IMR-90 (cell line): Measurements from ENCODE around the gene BRD4. TPM values are rescaled to one million over a fixed set of nuclear protein-coding genes. Genes with fewer than 3 reads are reported as not detected.

Source experiments
- ATAC-seq: fragments of 200-7000 bp; cut with Tn5 transposase; 2 replicates; pipeline ENCODE4 v1.9.1; 2020; ENCODE audit warnings: low read depth, mild to moderate bottlenecking, moderate library complexity
- BruUV-seq: library from RNA; stranded (reverse); fragments of 400-500 nt; replicated peaks from 2 replicates; lab custom pipeline; 2021; lab: Mats Ljungman, UMichigan
- CTCF ChIA-PET: fragments of 300-600 bp; formaldehyde crosslinking; extraction: SDS; loops from one replicate; lab custom pipeline; 2021; ENCODE audit warnings: antibody characterized with exemption; lab: Yijun Ruan, JAX
- POLR2A ChIA-PET: fragments of 300-600 bp; sonication (Branson Sonifier 250); formaldehyde crosslinking; loops from one replicate; lab custom pipeline; 2022; ENCODE audit warnings: antibody characterized with exemption; ENCODE audit not compliant: unreplicated experiment; lab: Charles Lee
- DNase-seq: peaks from one replicate; pipeline ENCODE4 v3.0.0; 2013
- H2AFZ ChIP-seq: replicated peaks from 2 replicates; pipeline ENCODE3; 2013; ENCODE audit warnings: low read length, mild to moderate bottlenecking; ENCODE audit not compliant: poor library complexity
- H2AK5ac ChIP-seq: 2 replicates; pipeline ENCODE4 v1.6.1; 2013; ENCODE audit warnings: low read depth, low read length, inconsistent platforms
- H2AK9ac ChIP-seq: replicated peaks from 2 replicates; pipeline ENCODE3; 2013; ENCODE audit warnings: mild to moderate bottlenecking, low read depth, low read length, moderate library complexity; ENCODE audit not compliant: poor library complexity
- H2BK120ac ChIP-seq: 2 replicates; pipeline ENCODE4 v1.6.1; 2013; ENCODE audit warnings: low read depth, low read length, inconsistent platforms
- H2BK15ac ChIP-seq: 3 replicates; pipeline ENCODE4 v1.6.1; 2013; ENCODE audit warnings: low read depth, low read length, inconsistent platforms
- H2BK20ac ChIP-seq: 2 replicates; pipeline ENCODE4 v1.6.1; 2013; ENCODE audit warnings: low read depth, mild to moderate bottlenecking, inconsistent platforms, low read length, moderate library complexity
- H2BK5ac ChIP-seq: 2 replicates; pipeline ENCODE4 v1.6.1; 2013; ENCODE audit warnings: mild to moderate bottlenecking, low read depth, low read length, inconsistent platforms; ENCODE audit not compliant: poor library complexity, severe bottlenecking
- H3K14ac ChIP-seq: replicated peaks from 2 replicates; pipeline ENCODE4 v1.6.1; 2013; ENCODE audit warnings: low read depth, low read length, inconsistent platforms
- H3K18ac ChIP-seq: 2 replicates; pipeline ENCODE4 v1.6.1; 2013; ENCODE audit warnings: low read depth, low read length, control low read depth
- H3K23ac ChIP-seq: 2 replicates; pipeline ENCODE4 v1.6.1; 2013; ENCODE audit warnings: low read depth, low read length, inconsistent platforms
- H3K27ac ChIP-seq: 2 replicates; pipeline ENCODE4 v1.5.1; 2013; ENCODE audit warnings: mild to moderate bottlenecking, control low read depth, low read length; ENCODE audit not compliant: insufficient read depth
- H3K27me3 ChIP-seq: 2 replicates; pipeline ENCODE4 v1.6.1; 2013; ENCODE audit warnings: low read length; ENCODE audit not compliant: control insufficient read depth, insufficient read depth
- H3K36me3 ChIP-seq: 2 replicates; pipeline ENCODE4 v1.6.1; 2013; ENCODE audit warnings: low read length, mixed read lengths; ENCODE audit not compliant: control insufficient read depth, insufficient read depth
- H3K4ac ChIP-seq: 2 replicates; pipeline ENCODE4 v1.6.1; 2013; ENCODE audit warnings: low read depth, low read length, inconsistent platforms
- H3K4me1 ChIP-seq: 2 replicates; pipeline ENCODE4 v1.6.1; 2013; ENCODE audit warnings: low read length, mixed read lengths; ENCODE audit not compliant: control insufficient read depth, insufficient read depth
- H3K4me2 ChIP-seq: 2 replicates; pipeline ENCODE4 v1.6.1; 2013; ENCODE audit warnings: low read depth, mild to moderate bottlenecking, control low read depth, low read length, moderate library complexity
- H3K4me3 ChIP-seq: 2 replicates; pipeline ENCODE4 v1.5.1; 2013; ENCODE audit warnings: low read depth, mild to moderate bottlenecking, control low read depth, low read length, moderate library complexity; ENCODE audit not compliant: insufficient read depth
- H3K56ac ChIP-seq: 2 replicates; pipeline ENCODE4 v1.6.1; 2013; ENCODE audit warnings: low read length, inconsistent platforms; ENCODE audit not compliant: insufficient read depth; ENCODE audit errors: extremely low read depth
- H3K79me1 ChIP-seq, 2 experiments: 2 replicates each; pipeline ENCODE4 v1.6.1; 2013; ENCODE audit warnings: low read length in 2 of 2, inconsistent platforms in 1 of 2, low read depth in 1 of 2
- H3K9ac ChIP-seq: 2 replicates; pipeline ENCODE4 v1.6.1; 2013; ENCODE audit warnings: low read depth, low read length, control low read depth
- H3K9me1 ChIP-seq: 2 replicates; pipeline ENCODE4 v1.6.1; 2013; ENCODE audit warnings: low read length, inconsistent platforms; ENCODE audit not compliant: insufficient read depth
- H3K9me3 ChIP-seq: 2 replicates; pipeline ENCODE4 v1.6.1; 2013; ENCODE audit warnings: low read length; ENCODE audit not compliant: control insufficient read depth, insufficient read depth
- H4K20me1 ChIP-seq: 2 replicates; pipeline ENCODE4 v1.6.1; 2013; ENCODE audit warnings: low read length, inconsistent platforms; ENCODE audit not compliant: insufficient read depth
- H4K5ac ChIP-seq: 2 replicates; pipeline ENCODE4 v1.6.1; 2013; ENCODE audit warnings: mild to moderate bottlenecking, low read depth, low read length, control low read depth
- H4K8ac ChIP-seq, 2 experiments: 2 replicates each; pipeline ENCODE4 v1.6.1; 2013; ENCODE audit warnings: low read depth in 2 of 2, low read length in 2 of 2, control low read depth in 1 of 2, inconsistent platforms in 1 of 2
- H4K91ac ChIP-seq: 2 replicates; pipeline ENCODE4 v1.6.1; 2013; ENCODE audit warnings: low read depth, low read length, inconsistent platforms; ENCODE audit not compliant: insufficient read depth
- BHLHE40 ChIP-seq: fragments of 150-350 bp; IDR thresholded peaks from 2 replicates; pipeline ENCODE4 v1.6.1; 2016; ENCODE audit warnings: mild to moderate bottlenecking, low read depth, low read length
- CEBPB ChIP-seq: IDR thresholded peaks from 2 replicates; pipeline ENCODE4 v1.6.1; 2012; ENCODE audit warnings: low read depth, low read length, improper control_type of control experiment
- FOS ChIP-seq: fragments of 150-350 bp; IDR thresholded peaks from 2 replicates; pipeline ENCODE4 v1.6.1; 2016; ENCODE audit warnings: low read depth, low read length
- MAFK ChIP-seq: IDR thresholded peaks from 2 replicates; pipeline ENCODE4 v1.6.1; 2012; ENCODE audit warnings: low read depth, low read length, improper control_type of control experiment
- MAZ ChIP-seq: IDR thresholded peaks from 2 replicates; pipeline ENCODE4 v1.6.1; 2012; ENCODE audit warnings: low read depth, mild to moderate bottlenecking, low read length, improper control_type of control experiment, moderate library complexity, borderline replicate concordance
- MXI1 ChIP-seq: IDR thresholded peaks from 2 replicates; pipeline ENCODE4 v1.6.1; 2012; ENCODE audit warnings: low read depth, mild to moderate bottlenecking, low read length, moderate library complexity, borderline replicate concordance
- NFE2L2 ChIP-seq: fragments of 150-350 bp; IDR thresholded peaks from 2 replicates; pipeline ENCODE4 v1.6.1; 2016; ENCODE audit warnings: low read depth, mild to moderate bottlenecking, low read length
- POLR2A ChIP-seq: IDR thresholded peaks from 2 replicates; pipeline ENCODE4 v1.6.1; 2012; ENCODE audit warnings: mild to moderate bottlenecking, low read depth, low read length
- RCOR1 ChIP-seq: IDR thresholded peaks from 2 replicates; pipeline ENCODE4 v1.6.1; 2012; ENCODE audit warnings: mild to moderate bottlenecking, low read length, improper control_type of control experiment; ENCODE audit not compliant: insufficient replicate concordance
- RFX5 ChIP-seq: IDR thresholded peaks from 2 replicates; pipeline ENCODE4 v1.8.0; 2012; ENCODE audit warnings: low read depth, mild to moderate bottlenecking, low read length, moderate library complexity
- SMC3 ChIP-seq: fragments of 150-350 bp; IDR thresholded peaks from 2 replicates; pipeline ENCODE4 v1.6.1; 2016; ENCODE audit warnings: low read depth, mild to moderate bottlenecking, antibody characterized with exemption, low read length, moderate library complexity
- WGBS, 2 experiments: methylation state at CpG; one replicate each; pipeline versions ENCODE4 v1.1.5 to v1.1.7; 2013; ENCODE audit warnings: missing lambda C conversion rate in 2 of 2; ENCODE audit not compliant: insufficient read length in 1 of 2; ENCODE audit errors: extremely low coverage in 2 of 2; 5-methylcytosine and 5-hydroxymethylcytosine counted together
- dilution Hi-C: fragments of 300-500 bp; cut with HindIII; formaldehyde crosslinking; loops from one replicate; pipeline ENCODE4 v1.14.3; 2018; ENCODE audit warnings: low sequenced_read_pairs; ENCODE audit not compliant: unreplicated experiment
- in situ Hi-C: fragments of 300-500 bp; cut with MboI; formaldehyde crosslinking; loops from 3 replicates; pipeline ENCODE4 v1.14.3; 2019; ENCODE audit warnings: low sequenced_read_pairs, inconsistent platforms, mixed read lengths
- intact Hi-C: fragments of 100-400 bp; cut with micrococcal nuclease; formaldehyde crosslinking; loops from 2 replicates; pipeline ENCODE4 v1.10.0; 2022
- polyA plus RNA-seq, 3 experiments: library from polyadenylated mRNA; depleted of rRNA; stranded (reverse); fragments of >200 nt; gene quantifications; 2 replicates each; pipeline ENCODE4 v1.2.3, GENCODE V29; 2012; ENCODE audit warnings: low replicate concordance in 1 of 3
- total RNA-seq: library from RNA; depleted of rRNA; stranded (reverse); fragments of >200 nt; gene quantifications from 2 replicates; pipeline ENCODE4 v1.2.3, GENCODE V29; 2012
- TF ChIP-seq, protein P1 (sequence below): conservative IDR thresholded peaks from 2 replicates; pipeline ENCODE4 v1.5.1; 2012; ENCODE audit warnings: mild to moderate bottlenecking, low read depth, low read length, improper control_type of control experiment
- TF ChIP-seq, protein P2 (sequence below): fragments of 150-350 bp; IDR thresholded peaks from 2 replicates; pipeline ENCODE4 v1.6.1; 2016; ENCODE audit warnings: low read depth, mild to moderate bottlenecking, low read length, moderate library complexity, borderline replicate concordance

The BRD4 gene
- total and polyA plus RNA-seq, 2 of the 4 experiments (the other 2 are of a cell fraction), result 7.0 to 21.1 TPM

DNA sequence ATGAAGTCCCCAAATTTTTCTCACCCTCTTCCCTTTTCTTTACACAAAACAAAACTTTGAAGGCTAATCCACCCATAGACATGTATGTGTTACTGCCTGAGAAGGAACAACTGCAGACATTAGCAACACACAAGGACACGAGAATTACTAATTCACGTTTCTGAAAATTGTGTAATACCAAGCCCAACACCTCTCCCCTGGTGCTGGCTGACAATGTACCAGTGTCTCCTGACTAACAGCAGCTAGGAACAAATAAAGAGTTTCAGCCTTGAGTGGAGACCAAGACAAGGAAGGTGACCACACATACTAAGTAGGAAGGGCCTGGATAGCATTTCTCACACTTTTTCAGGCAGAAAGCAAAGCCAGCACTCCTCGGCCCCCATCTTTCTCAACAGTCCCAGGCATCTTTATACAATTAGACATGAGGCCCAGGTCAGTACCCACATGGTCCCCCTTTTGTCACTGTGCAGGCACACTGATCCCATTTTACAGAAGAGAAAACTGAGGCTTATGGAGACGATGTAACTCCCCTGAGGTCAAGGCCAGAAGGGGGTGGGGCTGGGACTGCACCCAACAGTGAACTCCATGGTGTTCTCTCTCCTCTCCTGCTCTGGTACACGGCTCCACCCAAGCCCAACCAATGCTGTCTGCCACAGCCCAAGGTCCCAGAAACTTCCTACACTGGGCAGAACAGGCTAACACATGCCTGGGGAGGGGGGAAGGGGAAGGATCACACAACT is 8.7 kb downstream of the BRD4 start:
- no peak overlapping the region for H2AFZ ChIP-seq
- H4K5ac ChIP-seq, result no peak overlapping the region
- in situ Hi-C loops (no loop called here), intact Hi-C loops (loop anchor here (5.0 kb wide), 1 partner anchor 41 kb away; no protein-coding TSS in a partner anchor), dilution Hi-C loops (no loop called here)
- H3K79me1 ChIP-seq, result peaks cover 0 to 69% of the 10 kb centered on the region in 2 experiments; a peak in 2 of 4 replicates
- WGBS, 2 experiments, result 20% methylated on average over 3 of the region's 5 CpGs; no CpG with 5 or more reads in 1 of the 2 experiments
- H3K9ac ChIP-seq, result no peak overlapping the region
- no peak overlapping the region for H2BK120ac ChIP-seq
- H4K91ac ChIP-seq, result no peak overlapping the region
- BruUV-seq, result no TSS peak
- no peak overlapping the region for H3K4ac ChIP-seq
- H3K14ac ChIP-seq, result no peak overlapping the region; the same call in 1 of the 2 replicates
- no peak for TF ChIP-seq MAZ
- TF ChIP-seq MAFK, result no peak
- TF ChIP-seq CEBPB, result peak; percentile 93
- no peak for TF ChIP-seq NFE2L2
- TF ChIP-seq RCOR1, result no peak
- TF ChIP-seq MXI1, result no peak
- TF ChIP-seq RFX5, result no peak
- TF ChIP-seq, protein P1, sequence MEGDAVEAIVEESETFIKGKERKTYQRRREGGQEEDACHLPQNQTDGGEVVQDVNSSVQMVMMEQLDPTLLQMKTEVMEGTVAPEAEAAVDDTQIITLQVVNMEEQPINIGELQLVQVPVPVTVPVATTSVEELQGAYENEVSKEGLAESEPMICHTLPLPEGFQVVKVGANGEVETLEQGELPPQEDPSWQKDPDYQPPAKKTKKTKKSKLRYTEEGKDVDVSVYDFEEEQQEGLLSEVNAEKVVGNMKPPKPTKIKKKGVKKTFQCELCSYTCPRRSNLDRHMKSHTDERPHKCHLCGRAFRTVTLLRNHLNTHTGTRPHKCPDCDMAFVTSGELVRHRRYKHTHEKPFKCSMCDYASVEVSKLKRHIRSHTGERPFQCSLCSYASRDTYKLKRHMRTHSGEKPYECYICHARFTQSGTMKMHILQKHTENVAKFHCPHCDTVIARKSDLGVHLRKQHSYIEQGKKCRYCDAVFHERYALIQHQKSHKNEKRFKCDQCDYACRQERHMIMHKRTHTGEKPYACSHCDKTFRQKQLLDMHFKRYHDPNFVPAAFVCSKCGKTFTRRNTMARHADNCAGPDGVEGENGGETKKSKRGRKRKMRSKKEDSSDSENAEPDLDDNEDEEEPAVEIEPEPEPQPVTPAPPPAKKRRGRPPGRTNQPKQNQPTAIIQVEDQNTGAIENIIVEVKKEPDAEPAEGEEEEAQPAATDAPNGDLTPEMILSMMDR, result no peak
- no peak for TF ChIP-seq SMC3
- no peak for TF ChIP-seq FOS
- no peak for TF ChIP-seq POLR2A
- TF ChIP-seq BHLHE40, result peak; percentile 92
- TF ChIP-seq, protein P2, sequence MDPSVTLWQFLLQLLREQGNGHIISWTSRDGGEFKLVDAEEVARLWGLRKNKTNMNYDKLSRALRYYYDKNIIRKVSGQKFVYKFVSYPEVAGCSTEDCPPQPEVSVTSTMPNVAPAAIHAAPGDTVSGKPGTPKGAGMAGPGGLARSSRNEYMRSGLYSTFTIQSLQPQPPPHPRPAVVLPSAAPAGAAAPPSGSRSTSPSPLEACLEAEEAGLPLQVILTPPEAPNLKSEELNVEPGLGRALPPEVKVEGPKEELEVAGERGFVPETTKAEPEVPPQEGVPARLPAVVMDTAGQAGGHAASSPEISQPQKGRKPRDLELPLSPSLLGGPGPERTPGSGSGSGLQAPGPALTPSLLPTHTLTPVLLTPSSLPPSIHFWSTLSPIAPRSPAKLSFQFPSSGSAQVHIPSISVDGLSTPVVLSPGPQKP, result no peak
- no peaks in the 10 kb centered on the region for H3K9me3 ChIP-seq
- H3K4me2 ChIP-seq, result peak overlapping the region; percentile 9; the same call in 1 of the 2 replicates
- H3K9me1 ChIP-seq, result peaks cover 63% of the 10 kb centered on the region
- H3K4me3 ChIP-seq, result no peak overlapping the region
- no peak overlapping the region for H3K23ac ChIP-seq
- H3K18ac ChIP-seq, result no peak overlapping the region
- H4K20me1 ChIP-seq, result peaks cover 96% of the 10 kb centered on the region
- H3K36me3 ChIP-seq, result no peaks in the 10 kb centered on the region
- no peaks in the 10 kb centered on the region for H3K27me3 ChIP-seq
- no peak overlapping the region for H2AK9ac ChIP-seq
- no peak overlapping the region for H2BK15ac ChIP-seq
- DNase-seq (peak; percentile 53), ATAC-seq (peak; percentile 13; the same call in 1 of the 2 replicates)
- H3K56ac ChIP-seq, result no peak overlapping the region
- no peak overlapping the region for H2AK5ac ChIP-seq
- no peak overlapping the region for H2BK20ac ChIP-seq
- ChIA-PET CTCF (no interaction called here), POLR2A (no interaction called here)
- no peak overlapping the region for H2BK5ac ChIP-seq
- H4K8ac ChIP-seq, result no peak overlapping the region
- H3K27ac ChIP-seq, result no peak overlapping the region; the same call in 1 of the 2 replicates
- peaks cover 44% of the 10 kb centered on the region for H3K4me1 ChIP-seq
